Measurements from ENCODE around the gene VPS37D. TPM values are rescaled to one million over a fixed set of nuclear protein-coding genes. Genes with fewer than 3 reads are reported as not detected.
"Not testable (repeated sequence)": the region's sequence is repeated elsewhere in the genome, so short reads cannot be mapped to it uniquely, and the experiment has no call there.

The VPS37D gene
- 20.6 TPM for polyA plus RNA-seq (2013, experiment 1 of 2)
- 19.3 TPM for polyA plus RNA-seq (2013, experiment 2 of 2)

- peak; percentile 94 for DNase-seq (ENCODE audit: low spot score)
- Histone ChIP-seq H2AK5ac (ENCODE audit: low read depth, low read length) (peak within 1 kb of the TSS; percentile 94), H3K4ac (ENCODE audit: low read length) (peak within 1 kb of the TSS; percentile 93), H3K4me3 (ENCODE audit: low read length in 2 of 2) (peak within 1 kb of the TSS; percentile 79 to 93), H2BK5ac (ENCODE audit: low read length) (peak within 1 kb of the TSS; percentile 87), H3K4me2 (ENCODE audit: insufficient read depth, low read length, poor library complexity, severe bottlenecking) (peak within 1 kb of the TSS; percentile 91), H3K23ac (ENCODE audit: low read depth, low read length, poor library complexity) (peak within 1 kb of the TSS; percentile 85), H2BK15ac (ENCODE audit: low read length) (peak within 1 kb of the TSS; percentile 49), H3K27ac (replicated peaks; ENCODE audit: low read length) (peak within 1 kb of the TSS; percentile 49), H3K79me1 (ENCODE audit: low read depth, low read length) (peaks cover 9% of the 10 kb centered on the region), H3K36me3 (replicated peaks in 1 of 2; ENCODE audit: control insufficient read depth in 2 of 2, insufficient read depth in 2 of 2, low read length in 2 of 2) (peaks cover 7 to 13% of the 10 kb centered on the region in 2 donors), H3K27me3 (ENCODE audit: control insufficient read depth in 3 of 3, insufficient read depth in 3 of 3, low read depth in 1 of 3, low read length in 3 of 3) (peaks cover 0 to 4% (median 0%) of the 10 kb centered on the region in 3 experiments), H4K91ac (ENCODE audit: low read depth, low read length, poor library complexity) (peak within 1 kb of the TSS; percentile 7), H2AFZ (ENCODE audit: low read length) (peak within 1 kb of the TSS; percentile 95), H3K9ac (ENCODE audit: low read depth, low read length, poor library complexity) (peak within 1 kb of the TSS; percentile 91), H3K4me1 (ENCODE audit: control insufficient read depth in 2 of 2, insufficient read depth in 1 of 2, low read depth in 1 of 2, low read length in 2 of 2) (peaks cover 5 to 17% of the 10 kb centered on the region in 2 donors), H4K8ac (ENCODE audit: low read depth, low read length) (peak within 1 kb of the TSS; percentile 17), H3K18ac (ENCODE audit: low read length) (peak within 1 kb of the TSS; percentile 97), H3K9me3 (replicated peaks in 1 of 2; ENCODE audit: control insufficient read depth in 2 of 2, insufficient read depth in 1 of 2, low read depth in 1 of 2, low read length in 2 of 2) (peaks cover 2 to 4% of the 10 kb centered on the region in 2 donors), H3K14ac (ENCODE audit: low read length) (peak within 1 kb of the TSS; percentile 94), H2BK120ac (ENCODE audit: low read depth, low read length) (peak within 1 kb of the TSS; percentile 61), H2BK12ac (ENCODE audit: low read length) (no peak within 1 kb of the TSS)
- WGBS, 2 donors (ENCODE audit: extremely low coverage in 2 of 2, insufficient read length in 2 of 2, insufficient replicate concordance in 1 of 2), result no CpG with 5 or more reads among the region's 79 CpGs
Measured at GRCh38 chr7:73667344-73668102, at the start of gene VPS37D. Gene VPS37D (plus strand): TSS chr7:73667831. CDS start chr7:73667959, 128 bp downstream.

GRCh38 chr7:73618538-73618937 lies 49.1 kb upstream of the VPS37D start:
- no peak overlapping the region for H2BK12ac ChIP-seq (ENCODE audit: low read length)
- no peak overlapping the region for H2BK15ac ChIP-seq (ENCODE audit: low read length)
- no peaks in the 10 kb centered on the region for H3K79me1 ChIP-seq (ENCODE audit: low read depth, low read length)
- H3K23ac ChIP-seq (ENCODE audit: low read depth, low read length, poor library complexity), result no peak overlapping the region
- no peak overlapping the region for H2AFZ ChIP-seq (ENCODE audit: low read length)
- no peak for DNase-seq (ENCODE audit: low spot score)
- H2BK120ac ChIP-seq (ENCODE audit: low read depth, low read length), result no peak overlapping the region
- no peak overlapping the region for H3K27ac ChIP-seq (replicated peaks; ENCODE audit: low read length)
- H3K18ac ChIP-seq (ENCODE audit: low read length), result no peak overlapping the region
- no peak overlapping the region for H4K8ac ChIP-seq (ENCODE audit: low read depth, low read length)
- H3K4me2 ChIP-seq (ENCODE audit: insufficient read depth, low read length, poor library complexity, severe bottlenecking), result no peak overlapping the region
- no peak overlapping the region for H3K9ac ChIP-seq (ENCODE audit: low read depth, low read length, poor library complexity)
- H2AK5ac ChIP-seq (ENCODE audit: low read depth, low read length), result peak overlapping the region; percentile 15
- no peak overlapping the region for H2BK5ac ChIP-seq (ENCODE audit: low read length)
- H3K9me3 ChIP-seq (replicated peaks in 1 of 2; ENCODE audit: control insufficient read depth in 2 of 2, insufficient read depth in 1 of 2, low read depth in 1 of 2, low read length in 2 of 2), result no peaks in the 10 kb centered on the region
- H3K4ac ChIP-seq (ENCODE audit: low read length), result no peak overlapping the region
- H3K14ac ChIP-seq (ENCODE audit: low read length), result no peak overlapping the region
- H4K91ac ChIP-seq (ENCODE audit: low read depth, low read length, poor library complexity), result no peak overlapping the region
- peaks cover 6 to 8% of the 10 kb centered on the region in 2 donors for H3K4me1 ChIP-seq (ENCODE audit: control insufficient read depth in 2 of 2, insufficient read depth in 1 of 2, low read depth in 1 of 2, low read length in 2 of 2)
- peaks cover 8 to 31% (median 21%) of the 10 kb centered on the region in 3 experiments for H3K27me3 ChIP-seq (ENCODE audit: control insufficient read depth in 3 of 3, insufficient read depth in 3 of 3, low read depth in 1 of 3, low read length in 3 of 3)
- H3K4me3 ChIP-seq (ENCODE audit: low read length in 2 of 2), result peak overlapping the region in 1 of 2 donors; percentile 65
- no CpG with 5 or more reads among the region's 4 CpGs for WGBS, 2 donors (ENCODE audit: extremely low coverage in 2 of 2, insufficient read length in 2 of 2, insufficient replicate concordance in 1 of 2)
- H3K36me3 ChIP-seq (replicated peaks in 1 of 2; ENCODE audit: control insufficient read depth in 2 of 2, insufficient read depth in 2 of 2, low read length in 2 of 2), result no peaks in the 10 kb centered on the region

GRCh38 chr7:73619394-73619793 lies 48.2 kb upstream of the VPS37D start:
- WGBS, 2 donors (ENCODE audit: extremely low coverage in 2 of 2, insufficient read length in 2 of 2, insufficient replicate concordance in 1 of 2), result no CpG with 5 or more reads among the region's 11 CpGs
- H3K9ac ChIP-seq (ENCODE audit: low read depth, low read length, poor library complexity); H2AK5ac ChIP-seq (ENCODE audit: low read depth, low read length); H3K18ac ChIP-seq (ENCODE audit: low read length); H3K4ac ChIP-seq (ENCODE audit: low read length); H3K36me3 ChIP-seq (replicated peaks in 1 of 2; ENCODE audit: control insufficient read depth in 2 of 2, insufficient read depth in 2 of 2, low read length in 2 of 2); H4K8ac ChIP-seq (ENCODE audit: low read depth, low read length); H2AFZ ChIP-seq (ENCODE audit: low read length); H2BK12ac ChIP-seq (ENCODE audit: low read length); H3K14ac ChIP-seq (ENCODE audit: low read length); DNase-seq (ENCODE audit: low spot score); H3K79me1 ChIP-seq (ENCODE audit: low read depth, low read length); H4K91ac ChIP-seq (ENCODE audit: low read depth, low read length, poor library complexity); H2BK120ac ChIP-seq (ENCODE audit: low read depth, low read length); H3K9me3 ChIP-seq (replicated peaks in 1 of 2; ENCODE audit: control insufficient read depth in 2 of 2, insufficient read depth in 1 of 2, low read depth in 1 of 2, low read length in 2 of 2); H2BK5ac ChIP-seq (ENCODE audit: low read length); H3K27ac ChIP-seq (replicated peaks; ENCODE audit: low read length); H3K4me3 ChIP-seq (ENCODE audit: low read length in 2 of 2); H3K23ac ChIP-seq (ENCODE audit: low read depth, low read length, poor library complexity); H2BK15ac ChIP-seq (ENCODE audit: low read length); H3K4me2 ChIP-seq (ENCODE audit: insufficient read depth, low read length, poor library complexity, severe bottlenecking): not testable (repeated sequence)
- Histone ChIP-seq H3K27me3 (ENCODE audit: control insufficient read depth in 3 of 3, insufficient read depth in 3 of 3, low read depth in 1 of 3, low read length in 3 of 3) (peaks cover 15 to 36% (median 29%) of the 10 kb centered on the region in 3 experiments), H3K4me1 (ENCODE audit: control insufficient read depth in 2 of 2, insufficient read depth in 1 of 2, low read depth in 1 of 2, low read length in 2 of 2) (peaks cover 7 to 10% of the 10 kb centered on the region in 2 donors)
